GM19351 (cell line): ENCODE results near the gene C20orf204.

Experiments
- ATAC-seq: cut with Tn5 transposase; IDR thresholded peaks from one replicate; pipeline ENCODE4 v1.9.1; 2021; ENCODE audit warnings: mild to moderate bottlenecking, moderate library complexity; ENCODE audit not compliant: unreplicated experiment

The C20orf204 gene

DNA sequence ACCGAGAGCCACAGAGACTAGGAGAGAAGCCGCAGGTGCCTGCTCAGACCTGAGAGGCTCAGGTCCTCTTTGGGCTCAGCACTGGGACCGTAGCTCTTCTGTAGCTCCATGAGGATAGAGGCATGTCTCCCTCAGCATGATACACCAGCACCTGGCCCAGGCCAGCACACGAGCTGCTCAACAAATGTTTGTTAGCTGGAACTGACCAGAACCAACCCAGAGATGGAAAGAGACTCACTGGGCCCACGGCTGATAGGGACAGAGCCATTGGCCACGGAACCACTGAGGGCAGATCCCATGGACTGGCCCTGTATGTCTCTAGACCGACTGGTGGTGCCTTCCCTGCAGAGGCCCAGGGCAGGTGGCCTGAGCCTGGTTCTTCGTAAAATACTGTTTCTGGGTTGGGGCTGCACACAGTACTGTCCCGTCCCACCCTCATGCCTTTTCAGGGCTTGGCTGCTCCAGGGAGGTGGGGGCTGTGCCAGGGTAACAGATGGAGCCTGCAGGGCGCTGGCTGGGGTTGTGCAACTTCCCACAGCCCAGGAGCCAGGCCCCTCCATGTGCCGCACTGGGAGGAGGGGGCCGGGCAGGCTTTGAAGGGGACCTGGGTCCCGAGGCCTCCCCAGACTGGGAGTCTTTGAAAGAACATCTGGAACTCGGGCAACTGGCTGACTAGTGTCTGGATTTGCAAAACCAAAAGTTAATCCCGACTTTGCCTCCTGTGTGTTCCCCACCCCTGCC is 5.2 kb downstream of the C20orf204 start:
- ATAC-seq = no peak

DNA sequence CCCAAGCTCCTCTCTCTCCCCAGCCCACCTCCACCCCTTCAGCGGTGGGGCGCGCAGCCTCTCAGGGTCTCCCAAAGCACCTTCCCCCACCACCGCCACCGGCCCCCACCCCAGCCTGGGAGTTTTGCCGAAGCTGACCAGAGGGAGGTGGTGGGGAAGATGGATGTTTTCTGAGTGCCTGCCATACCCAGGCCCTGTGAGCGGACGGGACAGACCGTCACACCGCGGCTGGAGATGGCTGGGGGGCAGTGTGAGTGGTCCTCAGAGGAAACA is 5.7 kb downstream of the C20orf204 start:
- no peak for ATAC-seq

DNA sequence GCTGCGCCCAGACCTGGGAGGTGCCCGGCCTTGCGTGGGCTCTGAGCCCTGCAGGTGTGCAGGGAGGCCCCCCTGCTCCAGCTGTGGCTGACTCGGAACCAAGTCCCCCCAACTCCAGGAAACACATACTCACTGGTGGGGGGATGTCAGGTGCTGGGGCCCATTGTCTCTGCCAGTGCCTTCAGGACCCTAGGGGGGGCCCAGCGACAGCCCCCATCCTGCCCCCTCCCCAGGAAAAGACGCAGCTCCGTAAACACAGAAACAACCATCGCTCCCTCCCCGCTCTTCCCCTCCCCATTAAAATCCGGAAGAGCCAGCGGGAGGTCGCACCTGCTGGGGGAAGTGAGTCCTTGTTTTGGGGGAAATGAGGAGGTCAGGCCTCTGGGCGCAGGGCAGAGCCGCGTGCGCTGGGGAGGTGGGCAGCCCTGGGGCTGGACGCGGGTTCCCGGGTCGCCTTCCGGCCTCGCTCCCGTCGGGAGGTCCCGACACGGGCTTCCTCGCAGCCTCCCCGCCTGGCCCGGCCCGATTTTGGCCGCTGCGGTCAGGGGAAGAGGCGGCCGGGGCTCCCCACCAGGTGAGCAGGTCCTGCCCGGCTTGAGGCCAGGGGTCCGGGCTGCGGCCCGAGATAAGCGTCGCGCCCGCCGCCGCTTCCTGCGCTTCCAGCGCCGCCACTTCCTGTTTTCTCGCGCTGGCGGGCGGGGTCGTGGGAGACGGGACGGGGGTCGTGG is 6.2 kb downstream of the C20orf204 start:
- ATAC-seq = no peak

DNA sequence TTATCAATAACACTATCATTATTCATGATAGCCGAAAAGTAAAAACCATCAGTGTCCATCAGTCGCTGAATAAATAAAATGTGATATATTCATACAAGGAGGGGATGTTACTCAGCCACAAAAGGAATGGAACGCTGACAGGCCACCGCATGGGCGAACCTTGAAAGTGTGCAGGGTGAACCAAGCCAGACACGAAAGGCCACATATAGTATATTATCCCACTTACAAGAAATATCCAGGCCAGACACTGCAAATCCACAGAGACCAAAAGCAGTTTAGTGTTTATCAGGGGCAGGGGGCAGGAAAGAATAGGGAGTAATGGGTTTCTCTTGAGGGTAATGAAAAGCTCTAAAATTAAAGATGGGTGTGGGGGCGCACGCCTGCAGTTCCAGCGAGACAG is 7.8 kb downstream of the C20orf204 start:
- no peak for ATAC-seq

DNA sequence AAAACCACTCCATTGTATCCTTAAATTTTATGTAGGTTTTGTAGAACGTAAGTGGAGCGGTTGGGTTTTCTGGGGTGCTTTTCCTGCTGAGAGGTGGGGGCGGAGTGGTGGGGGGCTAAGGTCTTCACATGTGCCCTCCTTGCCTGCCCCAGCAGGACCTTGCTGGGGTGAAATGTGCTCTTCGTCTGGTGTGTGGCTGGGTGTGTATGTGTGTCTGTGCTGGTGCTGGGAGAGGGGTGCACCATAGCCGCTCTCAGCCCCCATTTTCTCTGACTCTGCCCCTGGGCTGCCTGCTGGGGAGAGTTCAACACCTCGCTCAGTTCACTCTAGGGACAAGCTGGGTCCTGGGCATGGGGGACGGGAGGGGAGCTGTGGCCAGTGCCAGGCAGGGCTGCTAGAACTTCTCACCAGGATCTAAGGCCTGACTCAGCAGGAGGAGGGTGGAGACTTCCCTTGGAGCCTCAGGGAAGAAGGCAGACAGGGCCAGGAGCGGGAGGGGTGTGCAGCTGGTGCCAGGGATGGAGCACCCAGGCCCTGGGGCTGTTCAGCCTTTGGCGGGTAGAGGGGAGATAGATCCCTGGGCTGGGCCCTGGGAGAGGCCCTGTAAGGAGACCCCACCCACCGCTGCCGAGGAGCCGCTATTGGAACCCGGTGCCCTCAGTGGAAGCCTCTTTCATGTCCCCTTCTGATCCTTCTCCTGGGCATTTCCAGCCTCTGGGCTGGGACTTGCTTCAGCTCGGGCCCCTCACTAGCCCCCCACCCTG is 8.7 kb downstream of the C20orf204 start:
- no peak for ATAC-seq

DNA sequence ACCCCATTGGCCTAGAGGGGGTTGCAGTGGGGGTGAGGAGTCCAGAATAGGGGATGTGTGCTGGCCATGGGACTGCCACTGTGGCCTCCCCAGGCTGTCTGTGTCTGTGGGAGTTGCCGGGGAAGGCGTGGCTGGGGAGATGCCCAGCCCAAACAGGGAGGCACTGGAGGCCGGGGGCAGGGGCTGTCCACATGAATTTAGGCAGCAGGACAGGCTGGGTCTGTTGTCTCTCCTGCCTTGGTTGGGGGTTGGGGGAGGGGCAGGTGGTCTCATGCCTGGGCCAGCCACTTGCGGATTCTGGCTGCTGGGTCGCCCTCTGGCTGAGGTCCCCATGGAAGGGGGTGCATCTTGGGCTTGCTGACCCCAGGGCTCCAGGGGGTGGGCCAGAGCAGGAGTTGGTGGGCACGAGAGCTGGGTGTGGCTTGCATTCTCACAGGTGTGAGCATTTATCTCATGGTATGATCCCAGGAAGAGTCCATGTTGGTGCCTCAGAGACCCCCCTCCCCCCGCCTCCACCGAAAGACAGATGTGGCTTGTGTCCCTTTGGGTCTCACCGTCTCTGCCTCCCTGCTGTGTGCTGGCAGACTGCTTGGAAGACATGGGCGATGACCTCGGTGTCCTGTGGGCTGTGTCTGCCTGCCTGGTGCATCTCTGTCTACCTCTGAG is 9.5 kb downstream of the C20orf204 start:
- ATAC-seq = no peak

DNA sequence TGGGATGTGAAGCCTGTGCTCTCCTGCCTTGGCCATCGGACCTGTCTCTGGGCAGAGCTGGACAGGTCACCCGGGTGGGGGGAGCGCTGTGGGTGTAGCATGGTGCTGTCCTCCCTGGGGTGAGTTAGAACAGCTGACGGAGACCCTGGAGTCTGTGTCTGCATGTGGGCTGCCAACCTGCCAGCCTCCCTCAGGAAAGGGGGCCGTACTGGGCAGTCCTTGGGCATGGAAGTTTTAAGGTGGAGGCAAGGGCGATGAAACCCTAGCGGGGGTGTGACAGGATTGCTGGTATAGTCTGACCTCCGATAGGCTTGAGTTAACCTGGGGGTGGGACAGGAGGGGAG is 11.0 kb downstream of the C20orf204 start:
- ATAC-seq = no peak

DNA sequence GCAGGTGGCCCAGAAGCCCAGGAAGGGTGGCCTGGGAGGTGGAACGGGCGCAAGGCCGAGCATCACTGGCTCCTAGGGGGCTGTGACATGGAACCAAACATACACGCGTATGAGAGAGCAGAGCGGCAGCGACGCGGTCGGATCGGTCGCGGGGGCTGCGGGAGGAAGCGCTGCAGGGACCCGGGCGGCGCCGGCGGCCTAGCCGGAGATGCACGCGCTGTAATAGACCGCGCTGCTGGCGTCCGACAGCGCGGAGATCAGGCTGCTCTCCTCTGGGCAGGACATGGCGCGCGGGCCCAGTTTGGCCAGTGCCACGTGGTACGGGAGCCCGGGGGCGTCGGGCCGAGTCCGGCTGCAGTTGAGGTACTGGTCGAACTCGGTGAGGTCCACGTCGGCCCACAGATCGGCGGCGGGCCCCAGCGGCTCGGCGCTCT is 12.0 kb downstream of the C20orf204 start:
- ATAC-seq = no peak

DNA sequence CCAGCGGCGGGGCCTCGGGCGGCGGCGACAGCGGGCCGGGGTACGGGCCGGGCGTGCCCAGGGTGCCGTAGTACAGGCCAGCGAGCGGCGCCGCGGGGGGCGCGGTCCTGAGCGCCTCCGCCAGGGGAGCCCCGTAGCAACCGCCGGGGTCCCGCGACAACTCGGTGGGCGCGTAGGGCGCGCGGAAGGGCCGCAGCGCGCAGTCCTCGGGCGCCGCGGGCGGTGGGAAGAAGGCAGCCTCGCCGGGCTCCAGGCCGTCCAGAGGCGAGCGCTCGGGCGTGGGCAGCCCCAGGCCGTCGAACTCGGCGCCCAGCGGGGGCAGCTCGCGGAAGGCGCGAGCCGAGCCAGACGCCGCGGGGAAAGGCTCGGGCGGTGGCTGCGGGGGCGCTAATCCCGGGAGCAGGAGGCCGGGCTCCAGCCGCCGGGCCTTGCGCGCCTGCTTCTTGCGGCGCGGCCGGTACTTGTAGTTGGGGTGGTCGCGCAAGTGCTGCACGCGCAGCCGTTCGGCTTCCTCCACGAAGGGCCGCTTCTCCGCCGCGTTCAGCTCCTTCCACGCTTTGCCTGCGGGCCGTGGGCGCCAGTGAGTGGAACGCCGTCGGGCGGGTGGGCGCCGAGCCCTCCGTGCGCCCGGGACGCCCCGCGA is 12.5 kb downstream of the C20orf204 start:
- ATAC-seq = no peak

DNA sequence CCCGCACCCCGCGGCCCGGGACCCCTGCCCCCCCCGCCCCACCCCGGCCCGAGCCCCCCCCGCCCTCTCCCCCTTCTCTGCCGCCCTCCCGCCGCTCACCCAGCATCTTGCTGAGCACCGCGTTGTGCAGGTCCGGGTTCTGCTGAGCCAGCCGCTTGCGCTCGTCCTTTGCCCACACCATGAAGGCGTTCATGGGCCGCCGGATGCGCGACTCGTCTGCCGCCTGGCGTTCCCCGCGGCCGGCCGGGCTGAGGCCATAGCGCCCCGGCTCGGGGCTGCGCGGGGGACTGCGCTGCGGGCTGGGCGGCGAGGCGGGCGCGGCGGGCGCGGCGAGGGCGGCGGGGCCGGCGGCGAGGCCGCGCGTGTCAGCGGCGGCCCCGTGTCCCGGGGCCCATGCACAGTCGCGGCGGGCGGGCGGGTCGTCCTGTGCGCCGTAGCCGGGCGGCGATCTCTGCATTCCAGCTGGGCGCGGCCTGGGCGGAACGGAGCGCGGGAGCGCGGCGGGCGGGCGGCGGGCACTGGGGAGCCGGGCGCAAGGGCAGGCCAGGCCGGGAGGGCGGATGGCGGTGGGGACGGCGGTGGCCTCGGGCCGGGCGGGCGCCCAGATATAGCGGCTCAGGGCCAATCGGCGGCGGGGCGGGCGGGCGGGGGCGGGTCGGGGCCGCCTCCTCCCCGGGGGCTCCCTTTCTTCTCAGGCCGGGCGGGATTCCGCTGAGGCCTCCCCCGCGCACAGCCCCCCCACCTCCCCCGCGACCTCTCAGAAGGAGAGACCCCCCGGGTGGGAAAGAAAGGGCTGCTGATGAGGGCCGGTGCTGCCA is 13.3 kb downstream of the C20orf204 start, which contains the start of gene SOX18:
SOX18 (minus strand) TSS at position 580 of the 818 bp plus-strand sequence; CDS start at position 457, 123 bp downstream.
- ATAC-seq = no peak

DNA sequence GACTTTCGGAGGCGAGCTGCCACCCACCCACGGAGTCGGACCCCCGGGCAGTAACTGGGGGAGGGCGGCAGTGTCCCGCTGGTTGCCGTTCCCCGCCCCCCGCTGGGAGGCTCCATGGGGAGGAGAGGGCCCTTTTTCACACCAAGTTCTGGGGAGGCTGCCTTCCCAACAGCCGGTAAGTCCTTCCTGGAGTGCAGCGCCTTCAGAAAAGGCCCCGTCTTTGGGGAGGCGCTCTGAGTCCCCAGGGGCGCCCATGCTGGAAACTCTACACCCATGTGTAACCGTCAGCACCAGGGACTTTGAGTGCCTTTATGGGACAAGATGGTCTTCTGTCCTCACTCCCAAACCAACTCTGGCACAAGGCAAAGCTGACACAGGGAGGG is 13.9 kb downstream of the C20orf204 start:
- ATAC-seq = no peak

DNA sequence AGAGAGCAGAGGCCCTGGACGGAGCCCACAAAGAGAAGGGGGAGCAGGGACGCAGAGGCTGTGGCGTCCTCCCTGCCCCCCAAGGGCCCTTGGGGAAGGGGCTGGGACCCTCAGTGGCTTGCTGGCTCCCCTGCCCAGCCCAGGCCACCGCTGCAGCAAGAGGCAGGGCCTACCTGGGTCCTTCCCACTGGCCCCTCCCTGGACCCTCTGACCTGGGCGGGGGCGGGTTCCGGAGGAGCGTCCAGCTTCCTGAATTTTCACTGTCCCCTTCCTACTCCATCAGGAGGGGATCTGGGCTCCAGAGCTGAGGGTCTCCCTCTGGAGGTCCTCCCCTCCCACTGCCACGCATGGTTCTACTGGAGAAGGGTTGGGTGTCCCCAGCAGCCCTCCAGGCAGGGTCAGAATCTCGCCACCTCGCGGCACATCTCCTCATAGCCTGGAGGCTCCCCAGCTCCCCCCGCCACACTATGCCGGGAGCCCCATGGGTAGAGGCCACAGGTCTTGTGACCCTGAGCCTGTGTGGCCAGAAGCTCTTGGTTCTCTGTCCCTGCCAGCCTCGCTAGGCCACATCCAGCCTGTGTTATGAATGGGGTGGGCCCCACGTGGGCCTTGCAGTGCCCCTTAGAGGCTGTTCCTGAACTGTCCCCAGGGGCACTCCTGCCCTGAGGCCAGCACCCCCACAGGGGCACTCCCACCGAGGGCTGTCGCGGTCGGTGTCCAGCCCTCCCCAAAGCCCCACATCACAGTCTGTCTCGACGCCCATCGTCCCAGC is 14.5 kb downstream of the C20orf204 start:
- no peak for ATAC-seq

DNA sequence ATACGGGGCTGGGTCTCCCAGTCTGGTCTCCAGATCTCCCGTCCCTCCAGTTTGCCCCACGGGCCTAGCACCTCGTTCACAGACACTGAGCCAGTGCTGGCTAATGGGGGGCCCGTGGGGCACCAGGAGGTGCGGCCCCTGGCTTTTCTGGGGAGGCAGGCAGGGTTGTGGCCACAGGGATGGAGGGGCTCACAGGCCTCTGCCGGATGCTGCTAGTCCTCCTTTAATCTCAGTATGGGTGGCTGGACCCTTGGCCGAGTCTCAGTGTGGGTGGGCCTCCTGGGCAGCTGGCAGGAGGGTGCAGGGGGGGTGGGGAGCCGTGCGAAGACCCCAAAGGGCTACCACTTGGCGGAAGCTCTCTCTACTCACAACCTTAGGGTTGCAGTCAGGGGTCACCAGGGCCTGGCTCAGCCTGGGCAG is 15.1 kb downstream of the C20orf204 start:
- no peak for ATAC-seq

DNA sequence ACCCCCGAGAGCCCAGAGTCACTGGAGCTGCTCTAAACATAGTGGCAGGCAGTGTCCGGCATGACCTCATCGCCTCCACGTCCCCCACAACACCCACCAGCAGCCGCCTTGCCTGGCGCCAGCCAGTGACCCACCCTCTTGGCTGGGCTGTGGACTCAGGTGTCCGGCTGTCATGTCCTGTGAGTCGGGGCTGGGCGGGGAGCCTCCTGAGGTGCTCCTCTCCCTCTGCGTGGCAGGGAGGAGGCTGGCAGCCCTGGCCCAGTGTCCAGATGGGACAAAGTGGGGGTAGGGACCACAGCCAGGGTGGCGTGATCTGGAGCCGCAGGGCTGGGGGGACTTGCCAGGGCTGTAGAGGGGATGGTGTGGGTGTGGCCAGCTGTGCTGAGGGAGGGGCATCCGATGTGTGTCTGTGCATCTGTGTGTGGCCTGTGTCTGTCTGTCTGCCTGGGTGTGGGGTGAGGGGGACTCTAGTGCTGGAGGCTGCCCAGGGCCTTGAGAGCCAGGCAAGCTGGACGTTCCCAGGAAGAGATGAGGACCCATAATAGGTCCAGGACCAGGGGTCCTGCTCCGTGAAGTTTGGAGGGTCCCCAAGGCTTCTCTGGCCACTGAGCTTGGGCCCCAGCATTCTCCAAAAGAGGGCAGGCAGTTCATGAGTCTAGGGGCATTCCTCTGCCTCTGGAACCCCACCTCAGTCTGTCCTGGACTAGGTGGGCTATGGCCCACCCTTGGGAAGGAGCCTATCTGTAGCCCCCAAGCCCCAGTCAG is 15.8 kb downstream of the C20orf204 start:
- ATAC-seq = no peak

DNA sequence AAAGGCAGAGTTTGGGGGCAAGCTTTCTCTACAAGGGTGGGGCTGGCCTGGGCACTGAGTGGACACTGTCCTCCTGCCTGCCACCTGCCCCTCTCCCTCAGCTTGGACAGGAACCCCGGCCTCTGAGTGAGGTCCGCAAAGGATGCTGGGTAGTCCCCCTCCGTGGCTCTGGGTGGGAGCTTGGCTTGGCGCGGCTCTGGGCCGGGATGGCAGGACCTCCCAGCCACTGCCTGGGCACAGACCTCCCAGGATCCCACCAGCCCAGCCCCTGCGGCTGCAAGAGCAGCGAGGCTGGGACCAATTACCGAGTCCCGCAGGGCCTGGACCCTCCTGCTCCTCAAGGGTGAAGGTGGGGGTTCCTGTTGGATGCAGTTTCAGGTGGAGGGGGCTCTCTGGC is 16.3 kb downstream of the C20orf204 start:
- no peak for ATAC-seq

DNA sequence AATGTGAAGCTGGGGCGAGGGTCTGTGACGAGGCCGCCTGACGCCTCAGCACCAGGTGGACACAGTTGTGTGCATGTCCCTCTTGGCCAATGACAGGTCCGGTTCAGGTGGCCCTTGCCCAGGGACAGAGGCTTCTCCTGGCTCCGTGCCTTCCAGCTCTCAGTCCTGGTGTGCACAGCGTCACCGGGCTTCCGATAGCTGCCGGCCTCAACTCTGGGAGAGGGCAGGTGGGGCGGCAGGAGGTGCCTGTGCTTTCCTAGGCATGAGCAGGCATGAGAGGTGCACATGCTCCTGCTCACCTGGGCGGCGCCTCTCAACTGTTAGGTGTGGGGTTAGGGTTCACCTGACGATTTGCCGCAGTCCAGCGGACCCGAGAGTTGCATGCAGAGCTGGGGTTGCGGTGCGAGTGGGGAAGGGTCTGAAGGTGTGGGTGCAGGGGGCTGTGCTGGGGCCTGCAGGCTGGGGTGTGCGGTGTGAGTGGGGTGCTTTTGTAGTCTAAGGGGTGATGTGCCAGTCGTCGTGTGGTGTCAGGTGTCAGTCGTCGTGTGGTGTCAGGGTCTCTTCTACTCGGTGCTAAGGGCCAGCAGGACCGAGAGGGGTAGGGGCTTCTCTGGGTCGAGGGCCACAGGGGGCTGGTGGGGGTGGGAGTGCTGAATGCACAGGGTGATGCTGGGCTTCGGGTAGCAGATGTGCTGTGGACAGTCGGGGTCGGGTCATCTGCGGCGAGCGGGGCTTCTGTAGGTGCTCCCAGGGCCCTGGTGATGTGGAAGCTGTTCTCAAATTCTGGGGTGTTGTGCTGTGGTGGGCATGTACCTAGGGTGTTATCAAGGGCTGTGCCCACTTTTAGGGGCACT is 17.2 kb downstream of the C20orf204 start:
- ATAC-seq = no peak

DNA sequence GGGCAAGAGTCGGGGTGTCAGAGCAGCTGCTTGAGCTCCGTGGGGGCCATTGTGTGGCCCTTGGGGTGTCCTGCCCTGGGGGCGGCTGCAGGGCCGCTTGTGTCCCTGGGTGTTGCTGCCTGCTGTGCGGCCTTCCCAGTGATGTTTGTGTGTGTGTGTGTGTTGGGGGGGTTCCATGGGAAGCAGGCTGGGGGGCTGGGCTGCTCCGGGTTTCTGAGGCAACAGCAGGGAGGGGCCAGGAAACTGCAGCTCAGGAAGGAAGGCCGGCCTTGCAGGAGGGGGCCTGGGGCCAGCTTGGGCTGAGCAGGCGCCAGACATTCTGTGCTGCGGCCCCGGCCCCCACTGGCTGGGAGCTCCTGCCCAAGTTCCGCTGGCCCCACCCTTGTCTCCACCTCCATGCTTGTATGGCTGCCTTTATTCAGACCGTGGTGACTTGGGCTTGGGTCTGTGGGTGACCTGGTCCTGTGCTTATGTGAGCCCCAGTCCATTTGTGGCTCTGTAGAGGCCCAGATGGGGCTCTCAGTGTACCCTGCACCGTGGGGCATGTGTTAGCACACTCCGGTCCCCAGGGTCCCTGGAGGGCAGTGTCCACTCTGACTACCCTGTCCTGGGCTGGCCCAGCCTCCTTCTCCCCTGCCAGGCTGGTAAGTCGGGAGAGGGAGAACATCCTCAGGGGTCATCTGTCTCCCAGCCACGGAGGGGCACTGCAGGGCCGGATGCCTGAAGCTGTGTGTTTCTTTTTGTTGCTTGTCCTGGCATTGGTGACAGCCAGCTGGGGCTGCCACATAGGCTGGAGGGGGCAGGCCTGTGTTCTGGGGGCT is 18.1 kb downstream of the C20orf204 start:
- no peak for ATAC-seq
